Measurements from ENCODE around the gene P3H4. TPM values are rescaled to one million over a fixed set of nuclear protein-coding genes. Genes with fewer than 3 reads are reported as not detected.

Gene P3H4
- total and polyA plus RNA-seq, 2 of the 4 experiments (the other 2 are of a cell fraction), result 21.5 to 66.7 TPM

- Histone ChIP-seq H3K56ac (ENCODE audit: extremely low read depth, insufficient read depth, low read length) (no peak overlapping the region), H3K79me1 (ENCODE audit: low read depth in 1 of 2, low read length in 2 of 2) (peaks cover 8 to 69% of the 10 kb centered on the region in 2 experiments; a peak in 2 of 4 replicates), H3K4me2 (ENCODE audit: low read depth, low read length) (no peak overlapping the region), H3K9ac (ENCODE audit: low read depth, low read length) (no peak overlapping the region), H4K8ac (ENCODE audit: low read depth in 2 of 2, low read length in 2 of 2) (no peak overlapping the region), H4K5ac (ENCODE audit: low read depth, low read length) (no peak overlapping the region), H3K4me3 (ENCODE audit: insufficient read depth, low read depth, low read length) (no peak overlapping the region), H3K4ac (ENCODE audit: low read depth, low read length) (0 out of 2 replicates have a peak overlapping the region, but pooled peaks have one; percentile 20), H2AK9ac (replicated peaks; ENCODE audit: low read depth, low read length, poor library complexity) (no peak overlapping the region), H2BK15ac (ENCODE audit: low read depth, low read length) (no peak overlapping the region), H4K20me1 (ENCODE audit: insufficient read depth, low read length) (peaks cover 38% of the 10 kb centered on the region), H4K91ac (ENCODE audit: insufficient read depth, low read depth, low read length) (no peak overlapping the region), H3K18ac (ENCODE audit: low read depth, low read length) (no peak overlapping the region), H3K27me3 (ENCODE audit: control insufficient read depth, insufficient read depth, low read length) (no peaks in the 10 kb centered on the region), H2BK5ac (ENCODE audit: low read depth, low read length, poor library complexity, severe bottlenecking) (no peak overlapping the region), H3K4me1 (ENCODE audit: control insufficient read depth, insufficient read depth, low read length) (peaks cover 32% of the 10 kb centered on the region), H3K36me3 (ENCODE audit: control insufficient read depth, insufficient read depth, low read length) (peaks cover 7% of the 10 kb centered on the region; the same call in 1 of the 2 replicates), H3K27ac (ENCODE audit: insufficient read depth, low read length) (no peak overlapping the region), H3K23ac (ENCODE audit: low read depth, low read length) (no peak overlapping the region), H3K9me1 (ENCODE audit: insufficient read depth, low read length) (peaks cover 16% of the 10 kb centered on the region), H2BK120ac (ENCODE audit: low read depth, low read length) (no peak overlapping the region), H3K14ac (replicated peaks; ENCODE audit: low read depth, low read length) (no peak overlapping the region), H3K9me3 (ENCODE audit: control insufficient read depth, insufficient read depth, low read length) (no peaks in the 10 kb centered on the region), H2AFZ (replicated peaks; ENCODE audit: low read length, poor library complexity) (no peak overlapping the region), H2BK20ac (ENCODE audit: low read depth, low read length) (no peak overlapping the region), H2AK5ac (ENCODE audit: low read depth, low read length) (peak overlapping the region; percentile 49; the same call in 1 of the 2 replicates)
- no TSS peak for BruUV-seq (replicated peaks)
- no peak for TF ChIP-seq MAZ (IDR thresholded peaks at IDR 0.05; ENCODE audit: borderline replicate concordance, low read depth, low read length)
- TF ChIP-seq CHD1 (IDR thresholded peaks at IDR 0.05; ENCODE audit: low read depth, low read length), result no peak
- no peak for TF ChIP-seq BHLHE40 (IDR thresholded peaks at IDR 0.05; ENCODE audit: low read depth, low read length)
- TF ChIP-seq CEBPB (IDR thresholded peaks at IDR 0.05; ENCODE audit: low read depth, low read length), result no peak
- no peak for TF ChIP-seq SMC3 (IDR thresholded peaks at IDR 0.05; ENCODE audit: low read depth, low read length)
- no peak for TF ChIP-seq MAFK (IDR thresholded peaks at IDR 0.05; ENCODE audit: low read depth, low read length)
- TF ChIP-seq RFX5 (IDR thresholded peaks at IDR 0.05; ENCODE audit: low read depth, low read length), result no peak
- ATAC-seq (ENCODE audit: low read depth), result no peak
- DNase-seq, result no peak
- WGBS, 2 experiments (ENCODE audit: extremely low coverage in 2 of 2, insufficient read length in 1 of 2), result 100% methylated on average over 1 of the region's 1 CpG; no CpG with 5 or more reads in 1 of the 2 experiments
- ChIA-PET POLR2A (ENCODE audit: unreplicated experiment) (no interaction called here), CTCF (no interaction called here)
- intact Hi-C loops (cut with micrococcal nuclease) (no loop called here), in situ Hi-C loops (cut with MboI; ENCODE audit: low sequenced_read_pairs) (no loop called here), dilution Hi-C loops (cut with HindIII; ENCODE audit: low sequenced_read_pairs, unreplicated experiment) (no loop called here)
Observed at GRCh38 chr17:41779954-41780353, 31.8 kb downstream of the P3H4 start.

Data from IMR-90 (cell line).